Measurements from ENCODE around the gene BCO1.
A peak's percentile ranks its signal among the peaks of the same experiment; 100 is the strongest.

The BCO1 gene

DNA sequence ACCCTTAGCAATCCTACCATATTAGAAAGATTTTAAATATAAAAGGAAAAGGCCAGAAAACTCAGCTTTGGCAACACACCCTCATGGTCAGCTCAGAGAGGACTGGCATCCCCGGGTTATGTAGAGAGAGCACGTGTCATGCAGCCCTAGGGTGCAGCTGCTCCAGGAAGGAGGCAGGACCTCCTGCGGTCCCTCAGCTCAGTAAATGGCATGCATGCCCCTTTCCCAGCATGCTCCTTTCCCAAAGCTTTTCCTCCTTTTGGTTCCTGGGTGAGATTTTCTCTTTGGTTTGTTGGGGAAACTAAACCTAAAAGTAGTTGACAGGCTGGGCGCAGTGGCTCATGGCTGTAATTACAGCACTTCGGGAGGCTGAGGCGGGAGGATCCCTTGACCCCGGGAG lies 80.2 kb downstream of the BCO1 start:
- DNase-seq (ENCODE audit: low read depth), result no peak

DNA sequence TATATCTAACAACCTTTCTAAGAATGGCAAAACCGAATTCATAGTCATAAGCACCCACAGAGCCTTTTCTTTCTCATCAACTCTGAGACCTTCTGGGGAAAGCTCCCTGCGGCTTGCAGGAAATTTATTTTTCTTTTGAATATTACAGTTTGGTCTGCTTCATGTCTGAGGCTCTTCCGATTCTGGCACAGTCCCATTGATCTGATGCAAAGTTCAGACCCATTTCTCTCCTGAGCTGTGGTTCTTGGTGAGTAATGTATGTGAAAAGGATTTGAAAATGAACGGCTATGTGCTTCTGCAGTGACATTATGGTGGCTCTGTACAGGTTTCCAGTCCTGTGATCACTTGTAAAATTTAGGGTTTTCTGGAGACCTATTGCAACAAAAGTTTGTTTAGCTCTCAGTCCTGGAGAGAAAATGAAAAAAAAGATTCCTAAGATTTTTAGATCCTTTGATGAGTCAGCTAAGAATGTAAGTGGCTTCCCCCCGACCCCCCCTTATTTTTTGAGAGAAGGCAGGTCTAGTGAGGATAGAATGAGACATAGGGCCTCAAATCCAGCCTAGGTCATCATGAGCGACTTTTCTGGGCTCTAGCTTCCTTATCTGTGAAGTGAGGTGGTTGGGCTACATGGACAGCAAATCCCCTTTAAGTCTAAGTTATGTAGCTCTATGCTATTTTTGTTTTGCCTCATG lies 80.9 kb downstream of the BCO1 start:
- peak; percentile 94 for DNase-seq (ENCODE audit: low read depth)

DNA sequence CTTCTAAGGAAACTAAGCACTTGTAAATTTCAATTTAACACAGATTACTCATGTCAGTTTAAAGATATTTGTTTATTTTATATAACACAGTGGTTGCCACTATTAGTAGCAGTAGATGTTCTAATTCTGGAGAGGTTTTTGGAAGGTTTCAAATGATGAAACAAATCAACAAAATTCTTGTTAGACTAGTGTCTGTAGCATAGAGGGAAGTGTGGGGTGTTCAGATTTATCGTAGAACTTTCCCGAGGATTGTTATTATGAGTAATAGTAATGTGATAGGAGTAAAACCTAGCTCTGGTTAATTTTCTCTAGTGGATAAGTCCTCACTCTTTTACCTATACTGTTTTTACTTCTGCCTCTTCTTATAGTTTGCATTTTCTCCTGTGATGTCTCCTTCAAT lies 82.5 kb downstream of the BCO1 start:
- DNase-seq (ENCODE audit: low read depth), result peak; percentile 39

DNA sequence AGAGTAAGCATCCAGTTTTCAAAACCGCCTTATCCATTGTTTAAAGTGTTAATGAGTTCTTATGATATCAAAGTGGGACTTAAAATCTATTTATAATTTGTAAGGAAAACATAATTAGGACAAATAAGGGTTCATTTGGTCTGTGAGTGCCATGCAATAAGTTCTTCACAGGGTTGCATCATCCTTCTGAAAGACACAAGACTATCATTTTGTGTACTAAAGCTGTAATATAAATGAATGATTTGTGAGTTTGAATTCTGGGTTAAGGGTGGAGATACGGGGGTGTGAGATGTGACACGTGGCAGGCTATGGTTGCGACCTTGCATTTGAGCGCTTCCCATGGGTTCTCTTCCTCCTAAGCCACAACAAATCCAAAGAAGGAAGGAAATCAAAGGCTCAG lies 83.0 kb downstream of the BCO1 start:
- no peak for DNase-seq (ENCODE audit: low read depth)

DNA sequence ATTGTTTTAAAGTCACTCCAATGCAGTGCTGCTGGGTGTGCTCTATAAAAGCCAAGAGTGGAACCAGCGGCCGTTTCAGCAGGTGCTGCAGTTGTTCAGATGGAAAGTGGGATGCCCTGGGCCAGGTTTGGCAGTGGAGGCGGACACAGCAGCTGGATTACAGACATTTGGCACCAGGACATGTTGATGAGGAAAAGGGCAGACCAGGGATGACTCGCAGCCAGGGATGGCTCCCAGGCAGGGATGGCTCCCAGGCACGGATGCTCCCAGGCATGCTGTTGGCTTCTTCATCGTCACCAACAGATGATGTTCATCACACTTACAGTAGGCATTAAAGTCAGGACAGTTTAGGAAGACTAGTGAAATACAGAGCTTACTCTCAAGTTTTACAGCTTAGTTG lies 86.3 kb downstream of the BCO1 start:
- DNase-seq (ENCODE audit: low read depth), result no peak

DNA sequence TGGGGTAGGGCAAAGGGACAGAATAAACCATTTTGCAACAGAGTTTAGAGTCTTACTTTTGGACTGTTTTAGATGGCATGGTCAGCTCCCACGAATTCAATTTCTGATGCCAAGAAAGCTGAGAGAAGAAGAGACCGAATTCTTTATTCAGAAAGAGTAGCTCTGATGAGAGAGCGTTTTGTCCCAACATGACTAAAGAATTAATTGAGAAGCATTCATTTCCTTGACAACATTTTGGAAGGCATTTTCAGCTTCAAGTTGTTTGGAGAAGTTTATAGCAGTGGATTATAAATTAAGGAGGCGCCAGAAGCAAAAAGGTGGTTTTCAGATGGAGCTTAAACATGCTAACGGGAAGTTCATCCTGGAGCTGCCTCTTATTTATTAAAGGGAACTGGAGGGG lies 88.5 kb downstream of the BCO1 start:
- DNase-seq (ENCODE audit: low read depth), result no peak

DNA sequence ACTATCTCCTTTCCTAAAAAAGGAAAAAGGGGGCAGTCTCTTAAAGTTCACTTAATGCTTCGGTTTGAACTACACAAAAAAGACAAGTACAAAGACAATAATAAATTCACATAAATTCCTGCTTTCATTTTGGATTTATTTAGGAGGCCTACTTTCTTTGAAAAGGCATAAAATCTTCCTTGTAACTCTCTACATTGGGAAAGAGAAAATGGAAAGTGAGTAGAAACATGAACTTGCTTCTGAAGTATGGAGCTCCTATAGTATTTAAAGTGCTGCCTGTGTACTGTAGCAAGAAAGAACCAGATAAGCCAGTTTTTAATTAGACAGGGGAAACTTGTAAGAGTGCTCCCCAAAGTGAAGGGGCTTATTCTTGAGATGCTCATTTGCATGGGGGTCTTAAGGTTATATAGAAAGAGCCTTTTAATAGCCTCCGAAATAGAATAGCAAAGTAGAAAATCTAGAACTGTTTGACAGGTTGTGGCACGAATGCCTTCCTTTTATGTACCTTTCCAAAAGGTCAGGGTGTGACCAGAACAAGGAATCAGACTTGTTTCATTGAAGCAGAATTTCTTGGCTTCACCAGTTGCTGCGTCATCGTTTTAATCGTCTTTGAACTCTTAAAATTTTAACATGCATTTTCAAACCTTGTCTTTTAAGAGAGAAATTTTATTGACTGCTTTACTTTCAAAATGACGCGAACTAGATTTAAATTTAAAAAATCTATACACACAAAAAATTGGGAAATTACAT lies 89.1 kb downstream of the BCO1 start:
- no peak for DNase-seq (ENCODE audit: low read depth)

DNA sequence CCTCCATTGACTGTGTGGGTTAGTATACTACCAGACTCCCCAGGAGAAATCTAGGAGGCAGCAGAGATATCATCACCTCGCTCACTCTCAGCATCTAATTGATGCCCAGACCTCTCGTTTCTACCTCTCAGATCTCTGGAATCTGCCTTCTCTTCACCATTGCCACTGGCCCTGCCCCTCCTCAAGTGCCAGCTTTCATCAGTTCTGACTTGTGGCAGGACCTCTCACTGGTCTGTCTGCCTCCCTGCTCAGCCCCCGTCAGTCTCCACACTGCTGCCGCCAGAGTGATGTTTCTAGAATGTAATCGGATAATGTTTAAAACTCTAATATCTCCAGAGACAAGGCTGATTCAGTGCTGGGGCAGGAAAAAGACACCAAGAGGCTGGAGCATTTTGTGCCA lies 91.5 kb downstream of the BCO1 start:
- DNase-seq (ENCODE audit: low read depth), result no peak

DNA sequence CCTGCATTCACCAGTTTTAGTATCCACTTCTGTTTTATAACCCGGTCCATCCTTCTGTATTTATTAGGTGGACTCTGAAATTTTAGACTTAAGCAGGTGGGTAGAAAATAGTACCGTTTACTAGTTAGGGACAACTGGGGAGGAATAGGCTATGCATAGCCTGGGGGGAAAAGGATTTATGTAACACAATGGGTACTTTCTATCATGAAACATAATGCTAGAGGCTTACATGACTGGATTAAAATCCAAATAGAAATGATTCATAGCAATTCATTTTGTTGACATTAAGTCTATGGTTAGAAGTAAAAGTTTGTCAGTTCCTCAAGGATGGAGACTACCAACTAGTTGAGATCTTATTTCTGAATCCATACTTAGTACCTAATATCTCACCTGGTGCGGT lies 94.9 kb downstream of the BCO1 start:
- no peak for DNase-seq (ENCODE audit: low read depth)

DNA sequence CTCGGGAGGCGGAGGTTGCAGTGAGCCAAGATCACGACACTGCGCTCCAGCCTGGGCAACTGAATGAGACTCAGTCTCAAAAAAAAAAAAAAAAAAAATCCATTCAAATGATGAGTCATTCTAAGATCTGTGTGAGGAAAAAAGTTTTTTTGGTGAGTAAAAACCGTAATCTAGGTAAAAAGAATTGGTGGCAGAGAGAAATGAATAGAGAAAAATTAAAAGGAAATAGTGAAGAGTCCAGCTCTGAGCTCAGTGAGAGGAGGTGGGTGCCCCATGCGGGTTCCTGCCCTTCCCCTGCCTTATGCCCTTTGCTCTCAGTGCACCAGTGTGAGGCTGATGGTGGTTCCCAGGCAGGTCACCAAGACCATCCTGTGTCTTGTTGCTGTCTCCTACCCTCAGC lies 97.2 kb downstream of the BCO1 start:
- DNase-seq (ENCODE audit: low read depth), result no peak

DNA sequence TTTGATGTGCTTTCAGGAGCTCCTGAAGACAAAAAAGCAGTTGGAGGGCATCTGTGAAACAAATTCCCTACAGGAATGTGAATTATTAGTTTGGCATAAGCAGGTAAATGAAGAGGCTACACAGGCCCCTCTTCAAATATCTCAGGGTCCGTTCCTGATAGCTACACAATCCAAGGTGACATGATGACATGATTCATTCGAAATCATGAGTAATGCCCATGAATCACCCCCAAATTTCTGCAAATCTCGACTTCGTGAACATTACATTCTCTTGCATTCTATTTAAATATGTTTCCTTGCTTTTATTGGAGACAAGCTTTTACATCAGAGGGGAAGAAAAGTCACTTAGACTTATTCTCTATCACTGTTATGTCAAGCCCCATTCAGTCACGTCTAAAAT lies 98.6 kb downstream of the BCO1 start:
- DNase-seq (ENCODE audit: low read depth), result no peak
